ENCODE measurements around the gene CALR. TPM values are rescaled to one million over a fixed set of nuclear protein-coding genes. Genes with fewer than 3 reads are reported as not detected.
A peak's percentile ranks its signal among the peaks of the same experiment; 100 is the strongest.
"Not testable (repeated sequence)": the region's sequence is repeated elsewhere in the genome, so short reads cannot be mapped to it uniquely, and the experiment has no call there.

The CALR gene
- total RNA-seq, 1 experiment from 2014 or later, result 1,700 TPM

DNA sequence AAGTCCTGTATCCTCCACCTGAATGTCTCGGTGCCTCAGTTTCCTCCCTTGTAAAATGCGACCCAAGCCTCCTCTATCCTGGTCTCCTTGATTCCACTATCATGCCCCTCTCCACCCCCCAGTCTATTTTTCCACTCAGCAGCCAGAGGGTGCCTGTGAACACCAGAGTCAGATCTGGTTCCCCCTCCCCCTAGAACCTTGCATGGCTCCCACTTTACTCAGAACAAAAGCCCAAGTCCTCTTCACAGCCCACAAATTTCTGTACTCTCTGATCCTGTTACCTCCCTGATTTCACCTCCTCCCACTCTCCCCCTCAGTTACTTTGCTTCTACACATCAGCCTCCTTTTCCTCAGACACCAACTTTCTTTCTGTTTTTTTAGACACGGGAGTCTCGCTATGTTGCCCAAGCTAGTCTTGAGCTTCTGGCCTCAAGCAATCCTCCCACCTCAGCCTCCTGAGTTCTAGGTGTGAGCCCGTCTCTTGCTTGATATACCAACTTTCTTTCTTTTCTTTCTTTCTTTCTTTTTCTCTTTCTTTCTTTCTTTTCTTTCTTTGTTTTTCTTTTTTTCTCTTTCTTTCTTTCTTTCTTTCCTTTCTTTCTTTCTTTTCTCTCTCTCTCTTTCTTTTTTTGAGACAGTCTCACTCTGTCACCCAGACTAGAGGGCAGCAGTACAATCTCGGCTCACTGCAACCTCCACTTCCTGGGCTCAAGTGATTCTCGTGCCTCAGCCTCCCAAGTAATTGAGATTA, 31.8 kb downstream of the CALR start:
- no peak overlapping the region for H3K27ac ChIP-seq
- no peak overlapping the region for H3K4me3 ChIP-seq
- H3K4me1 ChIP-seq (replicated peaks), result peaks cover 4% of the 10 kb centered on the region
- no peaks in the 10 kb centered on the region for H3K36me3 ChIP-seq
- no peaks in the 10 kb centered on the region for H3K27me3 ChIP-seq (replicated peaks)
- H3K9me3 ChIP-seq (replicated peaks), result no peaks in the 10 kb centered on the region
- no peak for DNase-seq (ENCODE audit: low read depth in 1 of 2, low spot score in 2 of 2)

DNA sequence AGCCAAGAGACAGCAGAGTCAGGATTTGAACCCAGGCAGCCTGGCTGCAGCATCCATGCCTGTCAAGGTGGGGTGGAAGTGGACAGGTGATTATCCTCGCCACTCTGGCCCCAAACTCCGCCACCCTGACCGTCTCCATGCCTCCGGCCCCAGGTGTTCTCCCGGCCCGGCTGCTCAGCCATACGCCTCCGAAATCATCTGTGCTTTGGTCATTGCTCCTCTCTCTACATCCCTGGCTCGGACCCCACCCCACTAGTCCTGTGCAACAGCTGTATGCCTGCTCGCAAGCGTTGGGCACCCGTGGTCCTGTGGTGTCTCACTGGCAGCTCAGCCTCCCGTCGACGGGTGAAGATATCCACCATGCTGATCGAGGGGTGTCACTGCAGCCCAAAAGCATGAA, 34.8 kb downstream of the CALR start:
- Histone ChIP-seq H3K9me3 (replicated peaks) (no peaks in the 10 kb centered on the region), H3K4me1 (replicated peaks) (no peaks in the 10 kb centered on the region), H3K36me3 (no peaks in the 10 kb centered on the region), H3K27ac (no peak overlapping the region), H3K4me3 (no peak overlapping the region), H3K27me3 (replicated peaks) (no peaks in the 10 kb centered on the region)
- DNase-seq (ENCODE audit: low read depth in 1 of 2, low spot score in 2 of 2), result no peak

DNA sequence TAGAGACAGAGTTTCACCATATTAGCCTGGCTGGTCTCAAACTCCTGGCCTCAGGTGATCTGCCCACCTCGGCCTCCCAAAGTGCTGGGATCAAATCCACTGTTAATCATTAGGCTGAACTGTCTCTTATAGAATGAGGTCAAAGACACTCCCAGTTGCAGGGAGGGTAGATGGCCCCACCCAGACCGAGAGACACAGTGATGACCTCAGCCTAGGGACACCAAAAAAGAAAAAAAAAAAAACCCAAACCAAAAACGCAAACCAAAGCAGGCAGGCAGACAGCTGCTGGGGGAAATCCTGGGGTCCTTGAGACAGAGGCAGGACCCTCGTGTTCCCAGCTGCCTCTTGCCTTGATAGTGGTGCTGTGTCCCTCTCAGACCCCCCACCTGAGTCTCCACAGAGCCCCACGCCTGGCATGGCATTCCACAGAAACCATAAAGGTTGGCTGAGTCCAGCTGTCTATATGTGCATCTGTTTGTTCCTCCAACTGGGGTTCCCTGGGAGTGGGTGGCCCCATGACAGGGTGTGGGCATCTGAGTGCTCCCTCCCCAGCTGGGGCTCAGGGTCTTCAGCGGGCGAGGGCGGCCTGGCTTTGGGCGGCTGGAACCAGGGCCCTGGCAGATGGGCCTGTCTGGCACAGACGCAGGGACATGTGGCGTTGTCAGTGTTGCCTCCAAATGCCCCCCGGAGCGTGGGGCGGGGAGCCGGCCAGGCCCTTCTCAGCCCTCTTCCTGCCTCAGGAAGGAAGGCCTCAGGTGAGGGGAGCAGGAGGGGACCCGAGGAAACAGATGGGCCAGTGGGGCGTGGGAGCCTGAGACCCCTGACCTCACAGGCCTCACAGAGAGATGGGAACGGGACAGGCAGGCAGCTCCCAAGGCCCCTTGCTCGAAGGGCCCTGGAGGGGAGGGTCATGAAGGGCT, 36.2 kb downstream of the CALR start:
- H3K4me1 ChIP-seq (replicated peaks), result no peaks in the 10 kb centered on the region
- H3K27ac ChIP-seq, result no peak overlapping the region
- H3K9me3 ChIP-seq (replicated peaks), result no peaks in the 10 kb centered on the region
- H3K4me3 ChIP-seq, result no peak overlapping the region
- H3K36me3 ChIP-seq, result no peaks in the 10 kb centered on the region
- H3K27me3 ChIP-seq (replicated peaks), result no peaks in the 10 kb centered on the region
- no peak for DNase-seq (ENCODE audit: low read depth in 1 of 2, low spot score in 2 of 2)

DNA sequence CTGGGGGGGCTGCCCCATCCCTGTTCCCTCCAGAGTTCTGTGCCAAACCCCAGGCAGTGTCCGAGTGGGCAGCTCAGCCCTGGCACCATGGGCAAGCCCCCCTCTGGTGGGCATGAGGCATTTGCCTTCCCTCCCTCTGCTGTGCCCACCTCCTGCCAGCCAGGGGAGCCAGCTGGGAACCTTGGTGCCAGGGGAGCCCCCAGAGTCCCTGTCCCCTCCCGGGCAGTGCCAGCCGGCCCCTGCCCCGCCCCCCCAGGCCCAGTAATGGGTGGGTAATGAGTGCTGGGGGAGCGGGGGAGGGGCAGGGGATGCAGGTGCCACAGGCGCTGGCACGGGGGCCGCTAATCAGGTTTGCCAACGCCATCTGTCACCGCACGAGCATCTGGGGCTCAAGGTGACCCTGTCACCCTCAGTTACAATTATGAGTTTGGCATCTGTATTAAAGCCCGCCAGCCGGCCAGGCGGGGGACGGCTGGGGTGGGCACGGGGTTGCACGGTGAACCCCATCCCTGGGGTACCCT, 36.9 kb downstream of the CALR start:
- Histone ChIP-seq H3K9me3 (replicated peaks) (no peaks in the 10 kb centered on the region), H3K4me1 (replicated peaks) (no peaks in the 10 kb centered on the region), H3K27ac (no peak overlapping the region), H3K4me3 (no peak overlapping the region), H3K27me3 (replicated peaks) (no peaks in the 10 kb centered on the region), H3K36me3 (no peaks in the 10 kb centered on the region)
- no peak for DNase-seq (ENCODE audit: low read depth in 1 of 2, low spot score in 2 of 2)

DNA sequence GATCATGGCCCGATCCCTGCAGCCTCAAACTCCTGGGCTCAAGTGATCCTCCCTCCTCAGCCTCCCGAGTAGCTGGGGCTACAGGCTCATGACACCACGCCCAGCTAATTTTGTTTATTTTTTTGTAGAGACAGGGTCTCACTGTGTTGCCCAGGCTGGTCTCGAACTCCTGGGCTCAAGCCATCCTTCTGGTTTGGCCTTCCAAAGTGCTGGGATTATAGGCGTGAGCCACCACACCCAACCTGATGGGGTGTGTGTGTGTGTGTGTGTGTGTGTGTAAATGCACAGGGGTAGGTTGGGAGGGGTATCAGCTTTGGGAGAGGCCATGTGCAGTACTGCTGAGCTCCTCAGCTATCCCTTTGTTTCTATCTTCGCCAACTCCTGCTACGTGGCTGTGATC, 37.7 kb downstream of the CALR start:
- not testable (repeated sequence) for H3K27ac ChIP-seq; H3K4me1 ChIP-seq (replicated peaks)

DNA sequence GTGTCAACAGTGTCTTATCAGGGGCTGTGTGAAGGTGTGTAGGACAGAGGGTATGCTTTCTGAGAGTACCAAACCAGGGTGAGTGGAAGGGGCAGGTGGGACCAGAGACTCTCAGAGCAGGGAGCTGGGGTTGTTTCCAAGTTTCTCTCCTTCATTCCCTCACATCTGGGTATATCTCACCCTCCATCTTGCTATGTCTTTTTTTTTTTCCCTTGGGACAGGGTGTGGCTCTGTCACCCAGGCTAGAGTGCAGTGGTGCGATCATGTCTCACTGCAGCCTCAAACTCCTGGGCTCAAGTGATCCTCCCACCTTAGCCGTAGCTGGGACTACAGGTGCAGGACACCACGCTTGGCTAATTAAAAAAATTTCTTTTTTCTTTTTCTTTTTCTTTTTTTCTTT, 41.6 kb downstream of the CALR start:
- H3K27me3 ChIP-seq (replicated peaks), result no peaks in the 10 kb centered on the region
- H3K9me3 ChIP-seq (replicated peaks), result no peaks in the 10 kb centered on the region
- DNase-seq (ENCODE audit: low read depth in 1 of 2, low spot score in 2 of 2), result no peak
- H3K4me3 ChIP-seq, result no peak overlapping the region
- no peaks in the 10 kb centered on the region for H3K36me3 ChIP-seq
- H3K27ac ChIP-seq, result no peak overlapping the region
- H3K4me1 ChIP-seq (replicated peaks), result peaks cover 4% of the 10 kb centered on the region; the same call in 1 of the 2 replicates

More for the DNA sequence above, 37.7 kb downstream of the CALR start:
- not testable (repeated sequence) for H3K9me3 ChIP-seq (replicated peaks); H3K27me3 ChIP-seq (replicated peaks); DNase-seq (ENCODE audit: low read depth in 1 of 2, low spot score in 2 of 2); H3K36me3 ChIP-seq; H3K4me3 ChIP-seq

DNA sequence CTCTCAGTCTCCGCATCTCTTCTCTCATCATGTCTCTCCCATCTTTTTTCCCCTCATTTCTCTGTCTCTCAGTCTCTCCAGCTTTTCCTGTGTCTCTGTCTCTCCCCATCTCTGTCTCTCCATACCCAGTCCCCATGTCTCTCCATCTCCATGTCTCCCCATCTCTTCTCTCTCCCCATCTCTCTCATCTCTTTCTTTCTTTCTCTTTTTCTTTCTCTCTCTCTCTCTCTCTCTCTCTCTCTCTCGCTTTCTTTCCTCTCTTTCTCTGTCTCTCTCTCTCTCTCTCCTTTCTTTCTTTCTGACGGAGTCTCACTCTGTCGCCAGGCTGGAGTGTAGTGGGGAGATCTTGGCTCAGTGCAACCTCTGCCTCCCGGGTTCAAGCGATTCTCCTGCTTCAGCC, 44.2 kb downstream of the CALR start:
- Histone ChIP-seq H3K4me3 (no peak overlapping the region), H3K27me3 (replicated peaks) (no peaks in the 10 kb centered on the region), H3K9me3 (replicated peaks) (no peaks in the 10 kb centered on the region), H3K36me3 (no peaks in the 10 kb centered on the region), H3K4me1 (replicated peaks) (peaks cover 9% of the 10 kb centered on the region; the same call in 1 of the 2 replicates), H3K27ac (no peak overlapping the region)
- DNase-seq (ENCODE audit: low read depth in 1 of 2, low spot score in 2 of 2), result no peak

DNA sequence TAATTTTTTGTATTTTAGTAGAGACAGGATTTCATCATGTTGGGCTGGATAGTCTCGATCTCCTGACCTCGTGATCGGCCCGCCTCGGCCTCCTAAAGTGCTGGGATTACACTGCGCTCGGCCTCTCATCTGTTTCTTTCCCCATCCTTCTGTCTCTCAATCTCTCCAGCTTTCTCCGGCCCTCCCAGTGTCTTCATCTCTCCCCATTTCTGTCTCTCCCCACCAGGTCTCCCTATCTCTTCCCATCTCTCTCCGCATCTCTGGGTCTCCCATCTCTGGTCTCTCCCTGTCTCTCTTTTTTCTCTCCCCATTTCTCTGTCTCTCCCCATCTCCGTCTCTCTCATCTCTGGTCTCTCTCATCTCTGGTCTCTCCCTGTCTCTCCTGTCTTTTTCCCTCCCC, 44.7 kb downstream of the CALR start:
- no peaks in the 10 kb centered on the region for H3K27me3 ChIP-seq (replicated peaks)
- H3K4me3 ChIP-seq, result peak overlapping the region; percentile 23
- no peak for DNase-seq (ENCODE audit: low read depth in 1 of 2, low spot score in 2 of 2)
- no peak overlapping the region for H3K27ac ChIP-seq
- no peaks in the 10 kb centered on the region for H3K9me3 ChIP-seq (replicated peaks)
- H3K36me3 ChIP-seq, result no peaks in the 10 kb centered on the region
- H3K4me1 ChIP-seq (replicated peaks), result peaks cover 9% of the 10 kb centered on the region; the same call in 1 of the 2 replicates

DNA sequence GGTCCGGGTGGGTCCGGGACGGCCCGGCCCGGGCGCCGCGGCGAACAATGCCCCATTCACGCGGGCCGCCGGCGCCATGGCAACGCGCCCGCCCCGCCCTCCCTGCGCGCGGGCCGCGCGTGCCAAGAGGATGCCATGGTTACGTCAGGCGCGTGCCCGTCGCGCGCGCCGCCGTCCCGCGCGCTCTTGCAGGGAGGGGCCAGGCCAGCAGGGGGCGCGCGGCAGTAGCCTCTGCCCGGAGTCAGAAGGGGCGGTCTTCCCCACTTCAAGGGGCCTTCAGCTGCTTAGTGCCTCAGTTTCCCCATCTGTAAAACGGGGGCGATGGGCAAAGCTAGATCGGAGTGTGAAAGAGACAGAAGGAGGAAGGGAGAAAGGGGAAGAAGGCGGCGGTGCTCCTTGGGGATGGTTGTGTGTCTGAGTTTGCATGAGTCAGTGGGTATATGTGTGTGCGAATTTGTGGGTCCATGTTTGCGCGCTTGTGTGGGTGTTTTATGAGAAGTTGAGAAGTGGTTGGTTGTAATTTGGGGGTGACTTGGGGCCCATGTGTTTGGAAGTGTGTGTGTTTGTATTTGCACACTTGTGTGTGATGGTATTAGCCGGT, 45.2 kb downstream of the CALR start:
- peak; percentile 71 to 89 for DNase-seq (ENCODE audit: low read depth in 1 of 2, low spot score in 2 of 2)
- no peak overlapping the region for H3K27ac ChIP-seq
- no peaks in the 10 kb centered on the region for H3K36me3 ChIP-seq

DNA sequence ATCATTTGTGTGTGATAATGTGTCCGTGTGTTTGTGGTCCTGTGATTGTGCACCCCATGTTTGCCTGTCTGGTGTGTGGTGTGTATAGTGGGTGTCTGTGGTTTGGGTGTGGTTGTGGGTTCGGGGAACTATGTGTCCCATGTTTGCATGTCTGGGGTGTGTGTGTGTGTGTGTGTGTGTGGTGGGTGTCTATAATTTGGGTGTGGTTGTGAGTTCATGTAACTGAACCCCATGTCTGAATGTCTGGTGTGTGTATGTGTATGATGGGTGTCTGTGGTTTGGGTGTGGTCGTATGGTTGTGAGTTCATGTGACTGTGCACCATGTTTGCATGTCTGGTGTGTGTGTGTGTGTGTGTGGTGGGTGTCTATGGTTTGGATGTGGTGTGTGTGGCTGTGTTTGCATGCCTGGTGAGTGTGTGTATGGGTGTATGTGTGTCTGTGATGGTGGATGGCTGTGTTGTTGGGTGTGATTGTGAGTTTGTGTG, 45.8 kb downstream of the CALR start:
- Histone ChIP-seq H3K9me3 (replicated peaks) (no peaks in the 10 kb centered on the region), H3K27ac (no peak overlapping the region), H3K27me3 (replicated peaks) (no peaks in the 10 kb centered on the region), H3K4me3 (no peak overlapping the region), H3K4me1 (replicated peaks) (peaks cover 9% of the 10 kb centered on the region; the same call in 1 of the 2 replicates), H3K36me3 (no peaks in the 10 kb centered on the region)
- no peak for DNase-seq (ENCODE audit: low read depth in 1 of 2, low spot score in 2 of 2)

More for the DNA sequence above, 45.2 kb downstream of the CALR start:
- Histone ChIP-seq H3K4me1 (replicated peaks) (peaks cover 9% of the 10 kb centered on the region; the same call in 1 of the 2 replicates), H3K4me3 (peak overlapping the region; percentile 23), H3K27me3 (replicated peaks) (no peaks in the 10 kb centered on the region), H3K9me3 (replicated peaks) (no peaks in the 10 kb centered on the region)

DNA sequence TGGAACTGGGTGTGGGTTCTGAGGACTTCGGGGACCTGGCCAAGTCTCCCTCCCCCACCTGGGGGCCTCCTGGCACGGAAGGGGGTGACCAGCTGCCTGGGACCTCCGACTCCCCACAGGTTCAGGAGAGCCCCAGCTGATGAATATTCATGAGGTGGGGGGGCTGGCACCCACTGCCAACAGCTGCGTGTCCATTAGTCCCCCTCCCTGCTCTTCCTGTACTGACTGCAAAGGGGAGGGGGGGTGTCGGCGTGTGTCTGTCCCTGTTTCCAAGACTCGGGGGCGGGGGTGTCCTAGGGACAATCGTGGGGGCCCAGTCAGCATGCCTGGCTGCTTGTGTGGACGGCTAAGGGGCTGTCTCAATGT, 46.3 kb downstream of the CALR start:
- DNase-seq (ENCODE audit: low read depth in 1 of 2, low spot score in 2 of 2), result no peak
- Histone ChIP-seq H3K4me3 (no peak overlapping the region), H3K27me3 (replicated peaks) (no peaks in the 10 kb centered on the region), H3K9me3 (replicated peaks) (no peaks in the 10 kb centered on the region), H3K4me1 (replicated peaks) (peaks cover 9% of the 10 kb centered on the region; the same call in 1 of the 2 replicates), H3K27ac (no peak overlapping the region), H3K36me3 (no peaks in the 10 kb centered on the region)

DNA sequence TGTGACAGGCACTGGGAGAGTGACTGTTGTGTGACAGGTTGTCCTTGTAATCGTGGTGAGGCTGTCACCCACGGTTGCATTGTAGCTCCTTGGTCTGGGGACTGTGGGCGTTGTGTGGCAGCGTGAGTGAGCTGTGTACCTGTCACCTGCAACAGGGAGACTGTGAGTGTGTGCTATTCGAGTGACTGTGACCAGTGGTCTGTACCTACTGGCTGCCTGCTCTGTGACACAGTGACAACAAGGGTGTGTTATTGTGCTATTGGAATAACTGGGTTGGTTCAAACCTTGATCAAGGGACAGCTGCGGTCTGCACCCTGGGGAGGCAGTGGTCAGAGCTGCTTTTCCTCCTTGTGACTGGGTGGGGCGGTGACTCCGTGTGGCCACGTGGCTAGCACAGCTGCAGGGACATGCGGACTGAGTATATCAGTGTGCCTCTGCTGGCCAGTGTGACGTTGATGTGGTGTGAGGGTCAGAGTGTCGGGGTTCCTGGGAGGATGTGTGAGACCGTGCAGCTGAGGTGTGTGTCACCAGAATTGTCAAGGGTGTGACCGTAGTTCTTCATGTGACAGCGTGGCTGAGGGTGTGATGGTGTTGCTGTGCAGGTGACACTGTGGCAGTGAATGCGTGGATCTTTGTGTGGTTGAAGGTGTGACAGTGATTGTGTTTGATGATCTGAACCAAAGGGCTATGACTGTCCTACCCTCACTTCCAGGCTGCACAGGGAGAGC, 46.8 kb downstream of the CALR start:
- H3K9me3 ChIP-seq (replicated peaks), result no peaks in the 10 kb centered on the region
- no peaks in the 10 kb centered on the region for H3K27me3 ChIP-seq (replicated peaks)
- H3K4me3 ChIP-seq, result no peak overlapping the region
- peak in 1 of 2 experiments; percentile 54 for DNase-seq (ENCODE audit: low read depth in 1 of 2, low spot score in 2 of 2)
- H3K27ac ChIP-seq, result no peak overlapping the region
- no peaks in the 10 kb centered on the region for H3K36me3 ChIP-seq
- H3K4me1 ChIP-seq (replicated peaks), result peaks cover 9% of the 10 kb centered on the region; the same call in 1 of the 2 replicates

DNA sequence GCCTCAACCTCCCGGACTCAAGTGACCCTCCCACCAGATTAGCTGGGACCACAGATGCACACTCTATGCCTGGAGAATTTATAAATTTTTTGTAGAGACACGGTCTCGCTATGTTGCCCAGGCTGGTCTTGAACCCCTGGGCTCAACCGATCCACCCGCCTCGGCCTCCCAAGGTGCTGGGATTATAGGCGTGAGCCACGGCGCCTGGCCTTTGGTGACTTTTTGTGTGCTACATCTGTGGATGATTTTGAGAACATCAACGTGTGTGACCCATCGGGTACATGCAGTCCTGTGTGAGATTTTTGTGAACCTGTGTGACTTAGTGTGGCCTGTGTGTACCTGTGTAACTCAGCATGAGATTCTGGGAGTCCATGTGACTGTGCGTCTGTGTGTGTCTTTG, 48.3 kb downstream of the CALR start:
- Histone ChIP-seq H3K4me1 (replicated peaks) (peaks cover 9% of the 10 kb centered on the region; the same call in 1 of the 2 replicates), H3K27me3 (replicated peaks) (no peaks in the 10 kb centered on the region), H3K9me3 (replicated peaks) (no peaks in the 10 kb centered on the region)

More for the DNA sequence above, 48.3 kb downstream of the CALR start:
- Histone ChIP-seq H3K4me3 (no peak overlapping the region), H3K27ac (no peak overlapping the region), H3K36me3 (no peaks in the 10 kb centered on the region)
- no peak for DNase-seq (ENCODE audit: low read depth in 1 of 2, low spot score in 2 of 2)

Measured in SJSA1 (cell line).